GM18499 (cell line): ENCODE data around the gene MLLT3.
"Not testable (repeated sequence)": the region's sequence is repeated elsewhere in the genome, so short reads cannot be mapped to it uniquely, and the experiment has no call there.

Experiments used
- ATAC-seq: cut with Tn5 transposase; IDR thresholded peaks from one replicate; pipeline ENCODE4 v1.9.1; 2021; ENCODE audit warnings: moderate number of reproducible peaks; ENCODE audit not compliant: insufficient read depth, unreplicated experiment

Gene MLLT3

DNA sequence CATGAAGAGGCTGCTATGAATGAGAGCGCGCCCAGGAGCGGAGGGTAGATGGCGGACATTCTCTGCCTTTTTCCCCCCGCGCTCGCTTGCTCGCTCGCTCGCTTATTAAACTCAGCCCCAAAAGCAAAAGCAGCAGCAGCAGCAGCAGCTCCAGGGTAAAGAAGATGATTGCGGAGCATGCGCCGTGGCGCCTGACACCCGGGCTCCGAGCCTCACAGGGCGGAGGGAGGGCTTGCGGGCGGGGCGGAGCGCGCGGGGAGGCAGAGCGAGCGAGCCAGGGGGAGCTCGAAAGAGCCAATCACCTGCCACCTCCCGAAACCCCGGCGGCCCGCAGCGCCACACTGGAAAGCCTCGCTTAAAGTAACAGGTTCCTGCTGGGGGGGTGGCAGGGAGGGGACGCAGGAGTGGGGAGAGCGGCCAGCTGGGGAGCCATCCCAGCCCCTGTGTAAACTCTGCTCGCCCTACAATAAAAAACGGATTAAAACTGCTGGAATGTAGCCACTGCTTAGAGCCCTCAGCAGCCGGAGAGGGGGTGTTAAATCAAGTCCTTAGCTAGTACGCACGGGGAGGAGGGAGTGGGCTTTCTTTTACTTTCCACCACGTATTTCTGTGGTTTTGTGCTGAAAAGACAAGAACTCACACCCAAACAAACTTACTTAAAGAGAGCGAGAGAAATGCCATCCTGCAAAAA lies at the start of gene MLLT3:
Gene MLLT3 (minus strand): TSS at position 170 of the 691 bp plus-strand sequence.
- ATAC-seq: peak; percentile 59

DNA sequence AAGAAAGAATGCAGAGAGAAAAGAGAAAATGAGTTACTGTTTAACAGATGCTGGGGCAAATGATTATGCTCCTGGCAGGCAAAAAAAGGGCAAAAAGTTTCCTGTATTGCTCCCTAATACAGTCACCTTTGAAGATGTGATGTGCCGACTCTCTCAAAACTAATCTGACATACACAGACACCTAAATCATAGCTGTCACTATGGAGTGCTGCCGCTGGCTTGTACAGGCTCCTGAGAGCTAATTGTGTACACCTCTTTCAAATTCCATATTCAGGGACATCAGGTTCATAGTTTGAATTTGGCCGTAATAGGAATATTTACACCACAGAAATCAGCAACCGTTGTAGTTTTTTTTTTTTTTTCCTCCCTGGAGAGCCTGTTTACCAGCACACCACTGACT lies 49.3 kb upstream of the MLLT3 start:
- ATAC-seq: no peak

DNA sequence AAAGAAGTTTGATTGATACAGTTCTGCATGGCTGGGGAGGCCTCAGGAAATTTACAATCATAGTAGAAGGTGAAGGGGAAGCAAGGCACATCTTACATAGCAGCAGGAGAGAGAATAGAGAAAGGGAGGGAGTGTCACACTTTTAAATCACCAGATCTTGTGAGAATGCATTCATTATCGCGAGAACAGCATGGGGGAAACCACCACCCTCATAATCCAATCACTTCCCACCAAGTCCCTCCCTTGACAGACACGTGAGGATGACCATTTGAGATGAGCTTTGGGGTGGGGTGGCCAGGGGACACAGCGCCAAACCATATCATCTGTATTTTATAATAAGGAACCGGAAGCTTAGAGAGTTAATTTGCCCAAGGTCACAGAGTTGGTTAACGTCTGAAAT lies 48.1 kb upstream of the MLLT3 start:
- ATAC-seq: no peak

DNA sequence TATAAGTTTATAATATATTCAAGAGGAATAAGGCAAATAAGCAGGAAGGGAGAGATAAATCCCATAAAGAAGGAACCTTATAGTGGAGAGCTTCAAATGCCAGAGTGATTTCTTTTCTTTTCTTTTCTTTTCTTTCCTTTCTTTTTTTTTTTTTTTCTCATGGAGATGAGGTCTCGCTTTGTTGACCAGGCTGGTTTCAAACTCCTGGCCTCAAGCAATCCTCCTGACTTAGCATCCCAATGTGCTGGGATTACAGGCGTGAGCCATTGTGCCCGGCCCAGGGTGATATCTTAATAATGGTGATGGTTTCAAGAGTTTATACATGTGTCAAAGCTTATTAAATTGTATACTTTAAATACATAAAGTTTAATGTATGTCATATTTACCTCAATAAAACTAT lies 42.2 kb upstream of the MLLT3 start:
- no peak for ATAC-seq

- no peak for ATAC-seq
These were observed 40.8 kb upstream of the MLLT3 start for GRCh38 chr9:20663133-20663532.

GRCh38 chr9:20662156-20662555 lies 39.9 kb upstream of the MLLT3 start:
- ATAC-seq: no peak

GRCh38 chr9:20659474-20659967 lies 37.2 kb upstream of the MLLT3 start:
- no peak for ATAC-seq

DNA sequence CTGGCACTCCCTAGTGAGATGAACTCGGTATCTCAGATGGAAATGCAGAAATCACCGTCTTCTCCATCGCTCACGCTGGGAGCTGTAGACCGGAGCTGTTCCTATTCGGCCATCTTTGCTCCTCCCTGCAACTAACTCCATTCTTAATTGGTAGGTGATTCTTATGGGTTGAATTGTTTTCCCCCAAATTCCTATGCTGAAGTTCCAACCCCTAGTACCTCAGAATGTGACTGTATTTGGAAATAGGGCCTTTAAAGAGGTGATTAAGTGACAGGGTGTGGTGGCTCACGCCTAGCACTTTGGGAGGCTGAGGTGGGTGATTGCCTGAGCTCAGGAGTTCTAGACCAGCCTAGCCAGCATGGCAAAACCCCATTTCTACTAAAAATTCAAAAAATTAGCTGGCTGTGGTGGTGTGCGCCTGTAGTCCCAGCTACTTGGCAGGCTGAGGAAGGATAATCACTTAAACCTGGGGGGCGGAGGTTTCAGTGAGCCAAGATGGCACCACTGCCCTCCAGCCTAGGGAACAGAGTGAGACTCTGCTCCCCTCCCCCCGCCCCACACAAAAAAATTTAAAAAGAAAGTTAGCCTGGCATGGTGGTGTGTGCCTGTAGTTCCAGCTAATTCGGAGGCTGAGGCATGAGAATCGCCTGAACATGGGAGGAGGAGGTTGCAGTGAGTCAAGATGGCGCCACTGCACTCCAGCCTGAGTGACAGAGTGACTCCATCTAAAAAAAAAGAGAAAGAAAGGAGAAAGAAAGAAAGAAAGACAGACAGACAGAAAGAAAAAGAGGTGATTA lies 36.6 kb upstream of the MLLT3 start:
- ATAC-seq: no peak

- not testable (repeated sequence) for ATAC-seq
These were observed 36.0 kb upstream of the MLLT3 start for GRCh38 chr9:20658246-20658667.

DNA sequence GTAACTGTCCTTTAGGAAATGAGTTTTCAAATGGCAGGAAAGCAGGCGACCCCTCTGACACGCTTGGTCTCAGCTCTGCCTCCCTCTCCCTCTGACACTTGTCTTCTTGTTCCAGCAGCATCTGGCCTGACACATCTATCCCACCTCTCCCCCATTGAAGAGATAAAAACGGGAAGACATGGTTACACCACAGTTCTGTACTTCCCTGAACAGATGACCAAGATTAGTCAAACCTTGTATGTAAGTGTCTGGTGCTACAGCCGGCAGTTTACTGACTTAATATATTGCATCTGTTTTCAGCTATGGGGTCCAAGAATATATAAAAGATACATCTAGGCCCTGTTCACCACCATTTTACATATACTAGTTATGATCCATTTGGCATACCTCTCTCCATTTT lies 29.6 kb upstream of the MLLT3 start:
- no peak for ATAC-seq

GRCh38 chr9:20650750-20651299 lies 28.5 kb upstream of the MLLT3 start:
- no peak for ATAC-seq

DNA sequence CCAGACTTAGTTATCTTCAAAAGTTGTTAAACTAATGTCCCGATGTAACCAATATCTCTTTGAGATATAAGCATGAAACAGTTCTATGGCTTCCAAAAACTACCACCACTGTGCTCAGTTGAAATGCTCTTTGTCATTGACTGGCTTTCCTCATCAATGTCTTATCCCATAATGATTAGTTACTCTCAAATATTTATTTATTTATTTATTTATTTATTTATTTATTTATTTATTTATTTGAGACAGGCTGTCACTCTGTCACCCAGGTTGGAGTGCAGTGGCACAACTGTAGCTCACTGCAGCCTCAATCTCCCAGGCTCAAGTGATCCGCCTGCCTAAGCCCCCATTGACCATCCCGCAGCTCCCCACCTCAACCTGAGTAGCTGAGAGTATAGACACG lies 28.0 kb upstream of the MLLT3 start:
- no peak for ATAC-seq

DNA sequence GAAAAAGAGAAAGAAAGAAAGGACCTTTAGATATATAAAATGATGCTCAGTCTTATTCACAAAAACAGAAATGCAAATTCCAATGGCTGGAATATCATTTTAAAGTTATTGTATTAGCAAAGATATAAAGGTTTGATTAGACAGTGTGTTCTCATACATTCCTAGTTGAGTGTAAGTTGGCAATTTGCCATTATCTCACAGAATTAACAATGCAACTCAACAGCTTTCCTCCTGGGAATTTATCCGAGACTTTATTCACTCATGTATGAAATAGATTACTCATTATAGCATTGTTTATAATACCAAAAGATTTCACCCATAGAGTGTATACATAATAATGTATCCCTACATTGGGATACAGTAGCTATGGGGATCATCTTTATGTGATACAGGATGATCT lies 27.1 kb upstream of the MLLT3 start:
- ATAC-seq: no peak

GRCh38 chr9:20646656-20647055 lies 24.4 kb upstream of the MLLT3 start:
- no peak for ATAC-seq

DNA sequence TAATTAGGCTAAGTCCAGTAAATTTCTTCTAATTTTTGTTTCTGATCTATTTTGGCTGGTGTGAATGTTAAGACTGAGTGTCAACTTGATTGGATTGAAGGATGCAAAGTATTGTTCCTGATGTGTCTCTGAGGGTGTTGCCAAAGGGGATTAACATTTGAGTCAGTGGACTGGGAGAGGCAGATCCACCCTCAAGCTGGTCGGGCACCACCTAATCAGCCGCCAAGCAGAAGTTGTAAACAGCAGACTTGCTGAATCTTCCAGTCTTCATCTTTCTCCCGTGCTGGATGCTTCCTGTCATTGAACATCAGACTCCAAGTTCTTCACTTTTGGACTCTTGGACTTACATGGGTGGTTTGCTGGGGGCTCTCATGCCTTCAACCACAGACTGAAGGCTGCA lies 21.4 kb upstream of the MLLT3 start:
- ATAC-seq: no peak

GRCh38 chr9:20642045-20642444 lies 19.7 kb upstream of the MLLT3 start:
- no peak for ATAC-seq

DNA sequence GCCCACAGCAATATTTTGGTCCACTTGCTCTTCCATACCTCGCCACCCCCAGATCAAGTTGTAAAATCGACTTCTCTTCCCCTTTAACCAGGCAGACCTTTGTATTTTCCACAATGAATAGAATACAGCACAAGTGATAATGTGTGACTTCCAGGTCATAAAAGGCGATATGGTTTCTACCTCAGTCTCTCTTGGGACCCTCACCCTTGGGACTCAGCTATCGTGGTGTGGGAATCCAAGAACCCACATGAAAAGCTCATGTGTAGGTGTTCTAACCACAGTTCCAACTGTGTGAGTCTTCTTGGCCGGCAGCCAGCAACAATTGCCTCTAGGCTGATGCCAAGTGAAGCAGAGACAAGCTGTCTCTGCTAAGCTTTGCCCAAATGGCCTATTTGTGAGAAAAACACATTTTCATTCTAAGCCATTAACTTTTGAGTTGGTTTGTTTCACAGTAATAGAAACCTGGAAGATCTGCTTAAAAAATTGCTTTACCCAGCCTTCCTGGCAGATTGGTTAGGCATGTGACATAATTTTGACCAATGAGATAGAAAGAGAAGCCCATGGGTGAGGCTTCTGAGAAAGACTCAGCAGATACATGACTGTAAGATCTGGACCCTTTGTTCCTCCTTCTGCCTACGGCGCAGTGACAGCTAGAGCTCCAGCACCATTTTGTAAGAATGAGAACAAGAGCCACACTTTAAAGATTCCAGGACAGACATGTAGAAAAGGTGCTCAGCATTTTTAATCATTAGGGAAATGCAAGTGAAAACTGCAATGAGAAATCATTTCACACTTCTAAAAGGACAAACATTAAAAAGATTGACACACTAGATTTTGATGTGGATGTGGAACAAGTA lies 18.3 kb upstream of the MLLT3 start:
- ATAC-seq: peak; percentile 81

DNA sequence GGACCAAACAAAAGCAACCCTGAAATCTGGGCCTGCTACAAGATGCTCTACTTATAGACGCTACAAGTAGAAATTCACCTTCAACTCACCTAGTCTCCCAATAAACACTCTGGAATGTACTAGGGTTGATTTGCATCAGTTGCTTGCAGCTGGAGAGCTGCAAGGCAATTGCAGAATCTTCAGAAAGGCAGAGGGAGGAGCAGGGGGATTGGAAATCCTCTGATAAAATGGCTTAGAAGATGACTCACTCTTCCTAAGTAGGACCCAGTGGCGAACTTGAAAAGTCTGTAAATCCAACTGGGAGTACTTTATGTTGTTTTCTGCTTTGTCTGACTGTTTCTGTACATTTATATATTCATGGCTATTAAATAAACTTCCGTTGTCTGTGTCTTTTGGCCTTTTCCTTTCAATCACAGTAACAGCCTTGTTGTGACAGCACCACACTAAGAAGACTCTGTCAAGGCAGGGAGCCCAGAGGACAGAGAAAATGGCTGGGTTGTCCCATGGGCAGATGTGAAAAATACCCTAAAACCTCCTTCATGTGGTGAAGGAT lies 14.7 kb upstream of the MLLT3 start:
- no peak for ATAC-seq

- no peak for ATAC-seq
These were observed 12.6 kb upstream of the MLLT3 start for GRCh38 chr9:20634895-20635294.

- no peak for ATAC-seq
These were observed 10.4 kb upstream of the MLLT3 start for GRCh38 chr9:20632705-20633104.
